ENCODE results near the gene BUB1B. TPM values are rescaled to one million over a fixed set of nuclear protein-coding genes. Genes with fewer than 3 reads are reported as not detected.

Gene BUB1B
- total RNA-seq, 4 donors from 2014 or later = 0.33 to 8.8 (median 3.3) TPM; not detected in 1

GRCh38 chr15:40263024-40263754 is 102.3 kb downstream of the BUB1B start:
- TF ChIP-seq CTCF (IDR thresholded peaks at IDR 0.05; ENCODE audit: low read depth) = no peak

GRCh38 chr15:40264321-40265153 is 103.7 kb downstream of the BUB1B start:
- TF ChIP-seq CTCF (IDR thresholded peaks at IDR 0.05; ENCODE audit: low read depth) = no peak

GRCh38 chr15:40265355-40265754 is 104.5 kb downstream of the BUB1B start:
- no peak for TF ChIP-seq CTCF (IDR thresholded peaks at IDR 0.05; ENCODE audit: low read depth)

- no peak for TF ChIP-seq CTCF (IDR thresholded peaks at IDR 0.05; ENCODE audit: low read depth)
Observed at GRCh38 chr15:40265875-40266274, 105.0 kb downstream of the BUB1B start.

- TF ChIP-seq CTCF (IDR thresholded peaks at IDR 0.05; ENCODE audit: low read depth) = no peak
Observed at GRCh38 chr15:40266828-40267304, 106.0 kb downstream of the BUB1B start.

- TF ChIP-seq CTCF (IDR thresholded peaks at IDR 0.05; ENCODE audit: low read depth) = no peak
Observed at GRCh38 chr15:40267670-40268069, 106.8 kb downstream of the BUB1B start.

GRCh38 chr15:40269604-40270003 is 108.7 kb downstream of the BUB1B start:
- TF ChIP-seq CTCF (IDR thresholded peaks at IDR 0.05; ENCODE audit: low read depth) = no peak
